Body of pancreas (tissue), 4 donors: Measurements from ENCODE around the gene CREB3L1. TPM values are rescaled to one million over a fixed set of nuclear protein-coding genes. Genes with fewer than 3 reads are reported as not detected.

Experiments used
- ATAC-seq: fragments of 150-250 bp; one replicate; pipeline ENCODE4 v1.9.1; 2016
- DNase-seq, 4 donors: peaks; one replicate each; pipeline ENCODE4 v3.0.0-alpha.2; 2019
- H3K27ac ChIP-seq, 4 donors: fragments of 200-600 bp; sonication (generic); 1 replicate in 3 of 4; 2 replicates in 1 of 4; pipeline versions ENCODE4 v1.5.1 to v1.6.1; 2016 to 2019; ENCODE audit warnings: mild to moderate bottlenecking in 1 of 4, mixed read lengths in 1 of 4, moderate library complexity in 1 of 4
- H3K27me3 ChIP-seq, 2 donors: fragments of 200-600 bp; sonication (generic); one replicate each; pipeline ENCODE4 v1.6.0; 2016; ENCODE audit warnings: mild to moderate bottlenecking in 1 of 2
- H3K36me3 ChIP-seq, 2 donors: fragments of 200-600 bp; sonication (generic); replicated peaks in 1 of 2; 2 replicates each; pipeline ENCODE4 v1.5.1; 2016; ENCODE audit warnings: low read depth in 2 of 2; ENCODE audit not compliant: insufficient read depth in 1 of 2
- H3K4me1 ChIP-seq: fragments of 200-600 bp; sonication (generic); one replicate; pipeline ENCODE4 v1.6.0; 2016
- H3K4me3 ChIP-seq, 2 donors: fragments of 200-600 bp; sonication (generic); 1 replicate in 1 of 2; 2 replicates in 1 of 2; pipeline ENCODE4 v1.5.1; 2016 to 2019
- H3K9me3 ChIP-seq, 3 donors: fragments of 200-600 bp; sonication (generic); 1 replicate in 2 of 3; 2 replicates in 1 of 3; pipeline ENCODE4 v1.5.1; 2016
- POLR2A ChIP-seq, 3 donors: fragments of 450-650 bp; IDR thresholded peaks; one replicate each; pipeline ENCODE4 v1.6.1; 2016; ENCODE audit warnings: antibody characterized with exemption in 3 of 3, mild to moderate bottlenecking in 2 of 3
- WGBS, 2 donors: methylation state at CpG; one replicate each; pipeline ENCODE4 v1.1.5; 2017; 5-methylcytosine and 5-hydroxymethylcytosine counted together
- intact Hi-C: fragments of 100-400 bp; cut with DNase I; formaldehyde crosslinking; loops from one replicate; pipeline ENCODE4 v1.15.1; 2023
- total RNA-seq, 2 donors: library from RNA; depleted of rRNA; stranded (reverse); fragments of >200 nt; gene quantifications; one replicate each; pipeline ENCODE4 v1.1.0, GENCODE V29; 2016
- TF ChIP-seq, protein P1 (sequence below), 7 experiments: fragments of 450-650 bp in 4 of 7; fragments of 200-600 bp in 3 of 7; sonication (generic) in 3 of 7; IDR thresholded peaks; one replicate each; pipeline ENCODE4 v1.5.1; 2016 to 2019; ENCODE audit warnings: antibody characterized with exemption in 7 of 7

The CREB3L1 gene
- total RNA-seq, 2 donors from 2014 or later = 20.8 to 22.7 TPM

- intact Hi-C loops = no loop called here
Measured at GRCh38 chr11:46330563-46331281, 53.3 kb downstream of the CREB3L1 start.

DNA sequence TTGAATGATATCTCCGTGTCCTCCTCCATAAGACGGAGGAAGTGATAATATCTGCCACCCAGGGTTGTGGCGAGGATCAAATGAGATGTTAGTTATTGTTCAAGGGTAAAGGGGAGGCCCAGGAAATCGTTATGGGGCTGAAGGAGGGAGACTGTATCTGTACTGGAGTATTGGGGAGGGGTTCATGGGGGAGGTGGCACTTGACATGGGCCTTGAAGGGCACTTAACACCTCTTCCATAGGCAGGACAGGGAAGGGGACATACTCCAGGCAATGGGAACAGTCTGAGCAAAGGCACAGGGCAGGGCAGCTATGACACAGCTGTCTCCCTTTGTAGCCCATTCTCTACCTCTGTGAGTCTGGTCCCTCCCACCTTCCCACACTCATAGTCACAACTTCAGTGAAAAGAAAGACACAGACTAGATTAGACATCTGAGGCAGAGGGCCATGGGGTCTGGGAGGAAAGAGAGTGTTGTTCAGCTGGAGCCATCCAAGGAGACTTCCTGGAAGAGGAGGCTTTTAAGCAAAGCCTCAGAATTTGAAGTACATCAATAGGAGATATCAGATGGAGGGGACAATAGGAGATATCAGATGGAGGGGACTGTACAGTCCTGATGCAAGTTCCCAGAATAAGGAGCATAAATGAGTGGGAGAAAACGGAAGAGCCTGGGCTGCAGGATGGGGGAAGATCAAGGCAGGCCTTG lies 54.0 kb downstream of the CREB3L1 start:
- no peak overlapping the region for H3K27ac ChIP-seq
- ATAC-seq (no peak), DNase-seq (no peak)
- peaks cover 14% of the 10 kb centered on the region for H3K4me1 ChIP-seq
- H3K9me3 ChIP-seq = no peaks in the 10 kb centered on the region
- H3K27me3 ChIP-seq = peaks cover 0 to 15% of the 10 kb centered on the region in 2 donors
- H3K36me3 ChIP-seq = no peaks in the 10 kb centered on the region
- 57 to 81% methylated on average over 5 of the region's 5 CpGs for WGBS, 2 donors
- H3K4me3 ChIP-seq = no peak overlapping the region
- intact Hi-C loops = no loop called here
- no peak for TF ChIP-seq POLR2A (IDR thresholded peaks at IDR 0.05)
- TF ChIP-seq, protein P1, sequence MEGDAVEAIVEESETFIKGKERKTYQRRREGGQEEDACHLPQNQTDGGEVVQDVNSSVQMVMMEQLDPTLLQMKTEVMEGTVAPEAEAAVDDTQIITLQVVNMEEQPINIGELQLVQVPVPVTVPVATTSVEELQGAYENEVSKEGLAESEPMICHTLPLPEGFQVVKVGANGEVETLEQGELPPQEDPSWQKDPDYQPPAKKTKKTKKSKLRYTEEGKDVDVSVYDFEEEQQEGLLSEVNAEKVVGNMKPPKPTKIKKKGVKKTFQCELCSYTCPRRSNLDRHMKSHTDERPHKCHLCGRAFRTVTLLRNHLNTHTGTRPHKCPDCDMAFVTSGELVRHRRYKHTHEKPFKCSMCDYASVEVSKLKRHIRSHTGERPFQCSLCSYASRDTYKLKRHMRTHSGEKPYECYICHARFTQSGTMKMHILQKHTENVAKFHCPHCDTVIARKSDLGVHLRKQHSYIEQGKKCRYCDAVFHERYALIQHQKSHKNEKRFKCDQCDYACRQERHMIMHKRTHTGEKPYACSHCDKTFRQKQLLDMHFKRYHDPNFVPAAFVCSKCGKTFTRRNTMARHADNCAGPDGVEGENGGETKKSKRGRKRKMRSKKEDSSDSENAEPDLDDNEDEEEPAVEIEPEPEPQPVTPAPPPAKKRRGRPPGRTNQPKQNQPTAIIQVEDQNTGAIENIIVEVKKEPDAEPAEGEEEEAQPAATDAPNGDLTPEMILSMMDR (IDR thresholded peaks at IDR 0.05) = no peak

More at GRCh38 chr11:46330563-46331281, 53.3 kb downstream of the CREB3L1 start:
- Histone ChIP-seq H3K36me3 (no peaks in the 10 kb centered on the region), H3K4me1 (peaks cover 14% of the 10 kb centered on the region), H3K27ac (no peak overlapping the region), H3K4me3 (no peak overlapping the region), H3K9me3 (no peaks in the 10 kb centered on the region), H3K27me3 (peaks cover 0 to 15% of the 10 kb centered on the region in 2 donors)
- ATAC-seq (no peak), DNase-seq (no peak)
- WGBS, 2 donors = 53 to 61% methylated on average over 11 of the region's 11 CpGs
- TF ChIP-seq, protein P1 (IDR thresholded peaks at IDR 0.05) = no peak
- no peak for TF ChIP-seq POLR2A (IDR thresholded peaks at IDR 0.05)

GRCh38 chr11:46332093-46332567 lies 54.7 kb downstream of the CREB3L1 start:
- peaks cover 14% of the 10 kb centered on the region for H3K4me1 ChIP-seq
- 19 to 20% methylated on average over 8 of the region's 8 CpGs for WGBS, 2 donors
- ATAC-seq (no peak), DNase-seq (no peak)
- H3K4me3 ChIP-seq = no peak overlapping the region
- intact Hi-C loops = no loop called here
- H3K9me3 ChIP-seq = no peaks in the 10 kb centered on the region
- TF ChIP-seq, protein P1 (IDR thresholded peaks at IDR 0.05) = no peak
- TF ChIP-seq POLR2A (IDR thresholded peaks at IDR 0.05) = no peak
- H3K36me3 ChIP-seq = no peaks in the 10 kb centered on the region
- H3K27me3 ChIP-seq = peaks cover 0 to 15% of the 10 kb centered on the region in 2 donors
- H3K27ac ChIP-seq = no peak overlapping the region

- intact Hi-C loops = no loop called here
- peaks cover 14% of the 10 kb centered on the region for H3K4me1 ChIP-seq
- no peak overlapping the region for H3K27ac ChIP-seq
- TF ChIP-seq, protein P1 (IDR thresholded peaks at IDR 0.05) = no peak
- no peak for TF ChIP-seq POLR2A (IDR thresholded peaks at IDR 0.05)
- no peaks in the 10 kb centered on the region for H3K9me3 ChIP-seq
- DNase-seq (no peak), ATAC-seq (peak; percentile 49)
- peak overlapping the region in 1 of 2 donors; percentile 3 for H3K4me3 ChIP-seq
- peaks cover 0 to 15% of the 10 kb centered on the region in 2 donors for H3K27me3 ChIP-seq
- 0 to 2% methylated on average over 6 to 90 of the region's 99 CpGs for WGBS, 2 donors
- no peaks in the 10 kb centered on the region for H3K36me3 ChIP-seq
Measured at GRCh38 chr11:46332568-46333393, 55.3 kb downstream of the CREB3L1 start.
